Erythroblast (primary cell): ENCODE measurements around the gene ENPP4.

Experiments
- GATA1 ChIP-seq: IDR thresholded peaks from 2 replicates; pipeline ENCODE4 v1.6.1; 2011; ENCODE audit warnings: low read depth, mild to moderate bottlenecking, control low read depth, low read length, moderate library complexity
- POLR2A ChIP-seq: IDR thresholded peaks from 2 replicates; pipeline ENCODE4 v1.6.1; 2011; ENCODE audit warnings: mild to moderate bottlenecking, low read length

DNA sequence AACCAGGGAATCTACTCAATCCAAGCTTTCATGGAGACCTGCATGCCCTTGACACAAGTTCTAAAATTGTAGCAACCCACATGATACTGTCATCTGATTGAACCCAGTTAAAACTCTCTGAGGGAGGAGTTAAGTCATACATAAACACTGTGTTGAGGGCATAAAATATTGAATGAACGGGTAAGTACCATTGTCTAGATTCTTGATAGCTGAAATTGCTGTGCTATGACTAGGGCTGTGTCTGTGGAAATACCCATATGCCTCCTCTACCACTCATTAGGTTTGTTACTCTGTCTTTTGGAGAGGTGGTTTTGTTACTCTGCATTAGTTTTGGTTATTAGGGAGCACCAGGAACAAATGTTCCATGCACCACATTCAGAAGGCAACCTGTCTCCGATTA lies 7.6 kb downstream of the ENPP4 start:
- TF ChIP-seq POLR2A (no peak), GATA1 (no peak)
